ENCODE results near the gene AMBRA1. TPM values are rescaled to one million over a fixed set of nuclear protein-coding genes. Genes with fewer than 3 reads are reported as not detected.

Gene AMBRA1
- total and polyA plus RNA-seq, 2 donors (not counting 3 experiments of a cell fraction or from before 2014, with no cell fraction given): 18.4 to 32.4 TPM

- BruUV-seq (replicated peaks): no TSS peak
- no peaks in the 10 kb centered on the region for H4K20me1 ChIP-seq (replicated peaks; ENCODE audit: control insufficient read depth, extremely low read depth, insufficient read depth, low read length)
- no peak for DNase-seq (ENCODE audit: low read depth, low spot score)
- H3K9me3 ChIP-seq (replicated peaks; ENCODE audit: control insufficient read depth, insufficient read depth, low read length): no peaks in the 10 kb centered on the region
- CTCF ChIA-PET: interaction anchor here (1.2 to 1.4 kb wide), 2 partner anchors 68 to 107 kb away, joined by 3 to 6 read pairs; no protein-coding TSS in a partner anchor
- H3K9me1 ChIP-seq (replicated peaks; ENCODE audit: control insufficient read depth, extremely low read depth, insufficient read depth, low read length): no peaks in the 10 kb centered on the region
- POLR2A ChIA-PET: no interaction called here
- TF ChIP-seq JUN (IDR thresholded peaks at IDR 0.05; ENCODE audit: borderline replicate concordance, insufficient read depth, insufficient read length, low read depth): no peak
- TF ChIP-seq EZH2 (IDR thresholded peaks at IDR 0.05; ENCODE audit: borderline replicate concordance, low read depth, low read length, severe bottlenecking): no peak
- TF ChIP-seq MAX (IDR thresholded peaks at IDR 0.05; ENCODE audit: insufficient read depth, insufficient read length): no peak
- no peak for TF ChIP-seq POLR2AphosphoS5 (IDR thresholded peaks at IDR 0.05; ENCODE audit: insufficient read depth, low read depth, low read length)
- no peak for TF ChIP-seq MYC (IDR thresholded peaks at IDR 0.05; ENCODE audit: low read depth, low read length)
- TF ChIP-seq POLR2A (IDR thresholded peaks at IDR 0.05; ENCODE audit: low read depth, low read length): no peak
- no peak for TF ChIP-seq FOS (IDR thresholded peaks at IDR 0.05; ENCODE audit: borderline replicate concordance, insufficient read depth, low read length)
- TF ChIP-seq, protein P1, sequence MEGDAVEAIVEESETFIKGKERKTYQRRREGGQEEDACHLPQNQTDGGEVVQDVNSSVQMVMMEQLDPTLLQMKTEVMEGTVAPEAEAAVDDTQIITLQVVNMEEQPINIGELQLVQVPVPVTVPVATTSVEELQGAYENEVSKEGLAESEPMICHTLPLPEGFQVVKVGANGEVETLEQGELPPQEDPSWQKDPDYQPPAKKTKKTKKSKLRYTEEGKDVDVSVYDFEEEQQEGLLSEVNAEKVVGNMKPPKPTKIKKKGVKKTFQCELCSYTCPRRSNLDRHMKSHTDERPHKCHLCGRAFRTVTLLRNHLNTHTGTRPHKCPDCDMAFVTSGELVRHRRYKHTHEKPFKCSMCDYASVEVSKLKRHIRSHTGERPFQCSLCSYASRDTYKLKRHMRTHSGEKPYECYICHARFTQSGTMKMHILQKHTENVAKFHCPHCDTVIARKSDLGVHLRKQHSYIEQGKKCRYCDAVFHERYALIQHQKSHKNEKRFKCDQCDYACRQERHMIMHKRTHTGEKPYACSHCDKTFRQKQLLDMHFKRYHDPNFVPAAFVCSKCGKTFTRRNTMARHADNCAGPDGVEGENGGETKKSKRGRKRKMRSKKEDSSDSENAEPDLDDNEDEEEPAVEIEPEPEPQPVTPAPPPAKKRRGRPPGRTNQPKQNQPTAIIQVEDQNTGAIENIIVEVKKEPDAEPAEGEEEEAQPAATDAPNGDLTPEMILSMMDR (IDR thresholded peaks at IDR 0.05; ENCODE audit: extremely low read depth in 1 of 2, insufficient read depth in 1 of 2, low read depth in 1 of 2, low read length in 2 of 2): no peak
- no peak for TF ChIP-seq GATA2 (IDR thresholded peaks at IDR 0.05; ENCODE audit: insufficient read depth, insufficient read length, low read depth, low read length)
- intact Hi-C loops (cut with micrococcal nuclease) (no loop called here), dilution Hi-C loops (cut with MboI; ENCODE audit: extremely low pct_ligation_motif_present, low sequenced_read_pairs) (no loop called here)
- H3K4me1 ChIP-seq (ENCODE audit: control insufficient read depth, extremely low read depth, insufficient read depth, low read length): no peaks in the 10 kb centered on the region
- no peaks in the 10 kb centered on the region for H3K27me3 ChIP-seq (ENCODE audit: control insufficient read depth in 2 of 2, insufficient read depth in 2 of 2, low read length in 2 of 2)
- H3K4me2 ChIP-seq (ENCODE audit: insufficient read depth, low read length): no peak overlapping the region
- H3K27ac ChIP-seq (ENCODE audit: insufficient read depth, low read depth, low read length): no peak overlapping the region
- no peak overlapping the region for H3K4me3 ChIP-seq (replicated peaks in 1 of 3; ENCODE audit: insufficient read depth in 1 of 3, low read depth in 1 of 3, low read length in 3 of 3)
- H2AFZ ChIP-seq (ENCODE audit: low read depth, low read length): no peak overlapping the region
- no peaks in the 10 kb centered on the region for H3K79me2 ChIP-seq (ENCODE audit: control insufficient read depth, insufficient read depth, low read length)
- peak; percentile 18 for FAIRE-seq
- no peak overlapping the region for H3K9ac ChIP-seq (replicated peaks; ENCODE audit: extremely low read depth, insufficient read depth, low read length)
- peaks cover 0 to 3% of the 10 kb centered on the region in 2 experiments for H3K36me3 ChIP-seq (ENCODE audit: control insufficient read depth in 2 of 2, extremely low read depth in 1 of 2, insufficient read depth in 2 of 2, low read length in 2 of 2)
These were observed 171.2 kb downstream of the AMBRA1 start for GRCh38 chr11:46422588-46422987.
